A549 (cell line): ENCODE measurements around the gene CTU1.

ENCODE experiments used
- ATOH8 ChIP-seq: fragments of 250-450 bp; sonication (Bioruptor Pico); IDR thresholded peaks from 2 replicates; pipeline ENCODE4 v1.5.0; 2020; ENCODE audit warnings: low read depth, mild to moderate bottlenecking, moderate library complexity
- BCL3 ChIP-seq: fragments of >200 bp; sonication (Bioruptor Twin); formaldehyde crosslinking; IDR thresholded peaks from 3 replicates; pipeline ENCODE4 v1.6.1; 2016
- CEBPB ChIP-seq, 2 experiments: fragments of >200 bp in 1 of 2; sonication (Bioruptor Twin) in 1 of 2; formaldehyde crosslinking in 1 of 2; IDR thresholded peaks; 2 replicates each; pipeline ENCODE4 v1.6.1; 2012 to 2016
- CHD2 ChIP-seq: fragments of 150-350 bp; IDR thresholded peaks from 2 replicates; pipeline ENCODE4 v1.6.1; 2014; ENCODE audit warnings: low read length; ENCODE audit not compliant: partially characterized antibody
- CTCF ChIP-seq: fragments of >200 bp; sonication (Bioruptor Twin); formaldehyde crosslinking; IDR thresholded peaks from 3 replicates; pipeline ENCODE4 v1.5.1; 2016
- EP300 ChIP-seq, 2 experiments: fragments of >200 bp; sonication (Bioruptor Twin); formaldehyde crosslinking; IDR thresholded peaks; 2 replicates in 1 of 2; 3 replicates in 1 of 2; pipeline ENCODE4 v1.6.1; 2016 to 2017
- GATA3 ChIP-seq: IDR thresholded peaks from 2 replicates; pipeline ENCODE4 v1.6.1; 2012; ENCODE audit warnings: borderline replicate concordance
- MAX ChIP-seq: IDR thresholded peaks from 2 replicates; pipeline ENCODE4 v1.6.1; 2012
- MAZ ChIP-seq: fragments of 150-350 bp; IDR thresholded peaks from 2 replicates; pipeline ENCODE4 v1.6.1; 2014; ENCODE audit warnings: antibody characterized with exemption, low read depth, low read length, borderline replicate concordance
- POLR2A ChIP-seq: IDR thresholded peaks from 2 replicates; pipeline ENCODE4 v1.6.1; 2012; ENCODE audit warnings: mild to moderate bottlenecking, low read length
- POLR2AphosphoS2 ChIP-seq: conservative IDR thresholded peaks from 2 replicates; pipeline ENCODE4 v1.6.1; 2012; ENCODE audit warnings: low read length, improper control_type of control experiment, inconsistent platforms
- RAD21 ChIP-seq, 2 experiments: fragments of >200 bp in 1 of 2; sonication (Bioruptor Twin) in 1 of 2; formaldehyde crosslinking in 1 of 2; IDR thresholded peaks in 1 of 2; conservative IDR thresholded peaks in 1 of 2; 2 replicates in 1 of 2; 3 replicates in 1 of 2; pipeline ENCODE4 v1.6.1; 2012 to 2018; ENCODE audit warnings: inconsistent platforms in 1 of 2
- REST ChIP-seq: fragments of 200-600 bp; sonication (generic); IDR thresholded peaks from 2 replicates; pipeline ENCODE4 v1.6.1; 2016; ENCODE audit warnings: antibody characterized with exemption, mild to moderate bottlenecking, moderate library complexity
- RFX5 ChIP-seq: fragments of 450-650 bp; IDR thresholded peaks from 2 replicates; pipeline ENCODE4 v1.7.1; 2014; ENCODE audit warnings: antibody characterized with exemption, mild to moderate bottlenecking, moderate library complexity

- TF ChIP-seq MAZ = no peak
- TF ChIP-seq MAX = no peak
- no peak for TF ChIP-seq POLR2A
- TF ChIP-seq CEBPB (IDR thresholded peaks at IDR 0.05) = no peak
- no peak for TF ChIP-seq CTCF
- TF ChIP-seq CHD2 = no peak
- no peak for TF ChIP-seq RAD21 (conservative IDR thresholded peaks at IDR 0.05 in 1 of 2, IDR thresholded peaks at IDR 0.05 in 1 of 2)
- no peak for TF ChIP-seq EP300 (IDR thresholded peaks at IDR 0.05)
- TF ChIP-seq RFX5 = no peak
- no peak for TF ChIP-seq BCL3
- no peak for TF ChIP-seq ATOH8 (CRISPR knock-in tag)
- TF ChIP-seq POLR2AphosphoS2 = no peak
- TF ChIP-seq GATA3 = no peak
- no peak for TF ChIP-seq REST
Observed at GRCh38 chr19:51070334-51071094, 37.7 kb downstream of the CTU1 start.
